AG09319 (cell line): ENCODE results near the gene ZNF581.

Source experiments
- DNase-seq: peaks from one replicate; pipeline ENCODE4 v3.0.0-alpha.2; 2010; ENCODE audit warnings: low read depth; ENCODE audit errors: extremely low read depth
- TF ChIP-seq, protein P1 (sequence below): IDR thresholded peaks from 2 replicates; pipeline ENCODE4 v1.5.1; 2011; ENCODE audit warnings: low read depth, mild to moderate bottlenecking, inconsistent platforms, low read length, moderate library complexity

ZNF581 gene

DNA sequence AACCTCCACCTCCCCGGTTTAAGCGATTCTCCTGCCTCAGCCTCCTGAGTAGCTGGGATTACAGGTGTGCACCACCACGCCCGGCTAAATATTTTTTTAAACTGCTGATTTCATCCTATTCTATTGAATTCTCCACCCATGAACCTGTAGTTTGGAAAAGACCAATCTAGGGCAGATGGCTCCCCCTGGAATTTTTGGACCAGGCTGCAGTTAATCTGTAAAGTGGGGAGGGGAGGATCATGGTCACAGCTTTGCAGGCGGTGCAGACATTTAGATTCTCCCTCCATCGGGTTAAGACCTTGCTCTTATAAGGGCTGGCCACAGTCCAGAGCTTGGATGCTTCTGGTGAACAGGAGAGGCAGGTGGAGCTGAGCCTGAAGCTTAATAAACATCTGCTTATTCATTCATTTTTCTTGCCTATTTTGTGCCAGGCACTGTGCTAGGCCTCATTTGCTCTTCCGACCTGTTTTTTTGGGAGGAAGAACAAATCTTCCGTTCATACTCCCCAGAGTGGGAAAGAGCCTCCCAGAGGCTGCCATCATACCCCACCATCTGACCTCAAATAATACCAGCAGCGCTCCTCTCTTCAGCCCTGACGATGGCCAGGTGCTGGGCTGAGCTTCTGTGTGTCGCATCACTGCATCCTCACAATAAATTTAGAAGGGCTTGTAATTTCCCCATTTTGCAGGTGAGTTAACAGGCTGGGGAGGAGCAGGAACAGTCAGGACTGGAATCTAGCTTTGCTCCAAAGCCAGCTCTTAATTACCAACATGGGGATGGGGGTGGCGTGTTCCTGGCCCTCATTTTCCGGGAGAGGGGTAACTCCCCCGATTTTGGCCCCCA, 3.7 kb downstream of the ZNF581 start:
- no peak for DNase-seq
- TF ChIP-seq, protein P1, sequence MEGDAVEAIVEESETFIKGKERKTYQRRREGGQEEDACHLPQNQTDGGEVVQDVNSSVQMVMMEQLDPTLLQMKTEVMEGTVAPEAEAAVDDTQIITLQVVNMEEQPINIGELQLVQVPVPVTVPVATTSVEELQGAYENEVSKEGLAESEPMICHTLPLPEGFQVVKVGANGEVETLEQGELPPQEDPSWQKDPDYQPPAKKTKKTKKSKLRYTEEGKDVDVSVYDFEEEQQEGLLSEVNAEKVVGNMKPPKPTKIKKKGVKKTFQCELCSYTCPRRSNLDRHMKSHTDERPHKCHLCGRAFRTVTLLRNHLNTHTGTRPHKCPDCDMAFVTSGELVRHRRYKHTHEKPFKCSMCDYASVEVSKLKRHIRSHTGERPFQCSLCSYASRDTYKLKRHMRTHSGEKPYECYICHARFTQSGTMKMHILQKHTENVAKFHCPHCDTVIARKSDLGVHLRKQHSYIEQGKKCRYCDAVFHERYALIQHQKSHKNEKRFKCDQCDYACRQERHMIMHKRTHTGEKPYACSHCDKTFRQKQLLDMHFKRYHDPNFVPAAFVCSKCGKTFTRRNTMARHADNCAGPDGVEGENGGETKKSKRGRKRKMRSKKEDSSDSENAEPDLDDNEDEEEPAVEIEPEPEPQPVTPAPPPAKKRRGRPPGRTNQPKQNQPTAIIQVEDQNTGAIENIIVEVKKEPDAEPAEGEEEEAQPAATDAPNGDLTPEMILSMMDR, result no peak

- no peak for DNase-seq
- TF ChIP-seq, protein P1, result no peak
These were observed 4.5 kb downstream of the ZNF581 start, which contains the start of gene CCDC106 for GRCh38 chr19:55647732-55648584. TSS of gene CCDC106 (plus strand) at chr19:55648212. CDS start at chr19:55649047, 835 bp downstream.

DNA sequence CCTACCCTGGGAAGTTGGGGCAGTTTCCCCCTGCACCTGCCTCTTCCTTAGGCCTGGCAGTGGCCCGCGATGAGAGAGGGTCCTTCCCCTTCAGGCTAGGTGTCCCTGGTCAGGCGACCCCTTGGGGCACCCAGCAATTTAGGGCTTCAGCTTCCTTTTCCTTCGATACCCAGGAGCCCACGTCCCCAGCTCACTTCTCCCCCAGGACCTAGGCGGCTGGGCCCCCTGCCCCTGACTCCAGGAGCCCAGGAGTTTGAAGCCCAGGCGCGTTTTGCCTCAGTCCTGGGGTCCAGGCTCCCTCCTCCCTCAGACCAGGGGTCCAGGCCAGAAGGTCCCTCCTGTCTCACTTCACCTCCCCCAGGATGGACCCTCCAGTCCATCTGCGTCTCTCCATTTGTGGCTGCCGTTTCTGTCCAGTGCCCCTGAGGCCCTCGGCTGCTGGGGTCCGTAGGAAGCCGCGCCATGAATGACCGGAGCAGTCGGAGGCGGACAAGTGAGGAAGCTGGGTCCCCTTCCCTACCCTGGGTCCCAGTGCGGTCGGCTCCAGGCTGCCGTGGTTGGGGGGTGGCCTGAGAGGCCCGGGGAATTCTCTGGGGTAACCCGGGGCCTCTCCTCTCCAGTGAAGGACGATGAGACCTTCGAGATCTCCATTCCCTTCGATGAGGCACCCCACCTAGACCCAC, 5.3 kb downstream of the ZNF581 start:
- DNase-seq, result no peak
- TF ChIP-seq, protein P1, result no peak

GRCh38 chr19:55649268-55650125, 6.0 kb downstream of the ZNF581 start:
- TF ChIP-seq, protein P1, result no peak
- no peak for DNase-seq

GRCh38 chr19:55650126-55650557, 6.7 kb downstream of the ZNF581 start:
- DNase-seq, result no peak

More at GRCh38 chr19:55650126-55650557, 6.7 kb downstream of the ZNF581 start:
- TF ChIP-seq, protein P1, result no peak
